Measurements from ENCODE around the gene GLRX.

DNA sequence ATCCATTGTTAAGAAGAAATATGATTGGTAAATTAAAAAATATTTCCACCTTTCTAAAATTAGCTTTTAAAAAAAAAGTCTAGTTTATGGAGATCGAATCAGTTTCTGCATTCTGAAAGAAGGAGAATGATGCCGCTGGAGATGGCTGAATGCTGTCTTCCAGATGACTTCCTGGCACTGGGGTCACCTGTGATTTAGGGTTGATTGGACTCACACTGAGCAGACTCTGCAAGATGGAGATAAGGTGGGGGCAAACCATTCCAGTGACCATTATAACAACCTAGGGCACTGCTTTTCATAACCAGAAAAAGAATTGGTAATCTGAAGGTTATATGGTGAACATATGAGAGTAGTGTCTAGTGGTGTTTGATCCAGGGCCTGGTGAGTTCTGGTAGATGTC, 50.6 kb downstream of the GLRX start:
- TF ChIP-seq POLR2A (IDR thresholded peaks at IDR 0.05), result no peak
- TF ChIP-seq POLR2AphosphoS5 (IDR thresholded peaks at IDR 0.05), result no peak
- TF ChIP-seq, protein P1, sequence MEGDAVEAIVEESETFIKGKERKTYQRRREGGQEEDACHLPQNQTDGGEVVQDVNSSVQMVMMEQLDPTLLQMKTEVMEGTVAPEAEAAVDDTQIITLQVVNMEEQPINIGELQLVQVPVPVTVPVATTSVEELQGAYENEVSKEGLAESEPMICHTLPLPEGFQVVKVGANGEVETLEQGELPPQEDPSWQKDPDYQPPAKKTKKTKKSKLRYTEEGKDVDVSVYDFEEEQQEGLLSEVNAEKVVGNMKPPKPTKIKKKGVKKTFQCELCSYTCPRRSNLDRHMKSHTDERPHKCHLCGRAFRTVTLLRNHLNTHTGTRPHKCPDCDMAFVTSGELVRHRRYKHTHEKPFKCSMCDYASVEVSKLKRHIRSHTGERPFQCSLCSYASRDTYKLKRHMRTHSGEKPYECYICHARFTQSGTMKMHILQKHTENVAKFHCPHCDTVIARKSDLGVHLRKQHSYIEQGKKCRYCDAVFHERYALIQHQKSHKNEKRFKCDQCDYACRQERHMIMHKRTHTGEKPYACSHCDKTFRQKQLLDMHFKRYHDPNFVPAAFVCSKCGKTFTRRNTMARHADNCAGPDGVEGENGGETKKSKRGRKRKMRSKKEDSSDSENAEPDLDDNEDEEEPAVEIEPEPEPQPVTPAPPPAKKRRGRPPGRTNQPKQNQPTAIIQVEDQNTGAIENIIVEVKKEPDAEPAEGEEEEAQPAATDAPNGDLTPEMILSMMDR (IDR thresholded peaks at IDR 0.05), result no peak

All from gastroesophageal sphincter (tissue), 3 donors.